ENCODE measurements around the gene DIP2C.
"Not testable (repeated sequence)": the region's sequence is repeated elsewhere in the genome, so short reads cannot be mapped to it uniquely, and the experiment has no call there.

DIP2C gene

DNA sequence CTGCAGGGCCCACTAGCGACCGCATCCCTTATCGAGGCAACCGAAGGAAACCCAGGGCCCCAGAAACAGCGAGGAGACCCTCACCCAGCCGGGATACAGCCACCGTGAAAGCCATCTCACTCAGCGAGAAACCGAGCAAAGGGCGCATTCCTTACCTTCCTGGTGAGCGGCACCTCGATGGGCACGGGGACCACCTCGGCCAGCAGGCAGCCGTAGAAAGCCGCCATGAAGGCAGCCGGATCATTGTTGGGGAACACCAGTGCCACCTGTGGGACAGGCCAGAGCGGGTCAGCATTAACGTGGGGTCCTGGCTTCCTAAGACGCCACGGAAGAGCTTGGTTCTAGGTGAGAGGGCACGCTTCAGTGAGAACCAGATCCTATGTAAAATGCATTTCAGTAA lies 290.5 kb downstream of the DIP2C start:
- DNase-seq (ENCODE audit: low spot score), result no peak
- TF ChIP-seq, protein P1, sequence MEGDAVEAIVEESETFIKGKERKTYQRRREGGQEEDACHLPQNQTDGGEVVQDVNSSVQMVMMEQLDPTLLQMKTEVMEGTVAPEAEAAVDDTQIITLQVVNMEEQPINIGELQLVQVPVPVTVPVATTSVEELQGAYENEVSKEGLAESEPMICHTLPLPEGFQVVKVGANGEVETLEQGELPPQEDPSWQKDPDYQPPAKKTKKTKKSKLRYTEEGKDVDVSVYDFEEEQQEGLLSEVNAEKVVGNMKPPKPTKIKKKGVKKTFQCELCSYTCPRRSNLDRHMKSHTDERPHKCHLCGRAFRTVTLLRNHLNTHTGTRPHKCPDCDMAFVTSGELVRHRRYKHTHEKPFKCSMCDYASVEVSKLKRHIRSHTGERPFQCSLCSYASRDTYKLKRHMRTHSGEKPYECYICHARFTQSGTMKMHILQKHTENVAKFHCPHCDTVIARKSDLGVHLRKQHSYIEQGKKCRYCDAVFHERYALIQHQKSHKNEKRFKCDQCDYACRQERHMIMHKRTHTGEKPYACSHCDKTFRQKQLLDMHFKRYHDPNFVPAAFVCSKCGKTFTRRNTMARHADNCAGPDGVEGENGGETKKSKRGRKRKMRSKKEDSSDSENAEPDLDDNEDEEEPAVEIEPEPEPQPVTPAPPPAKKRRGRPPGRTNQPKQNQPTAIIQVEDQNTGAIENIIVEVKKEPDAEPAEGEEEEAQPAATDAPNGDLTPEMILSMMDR (IDR thresholded peaks at IDR 0.05; ENCODE audit: extremely low read depth, insufficient read depth, missing control alignments), result no peak
- in situ Hi-C loops (cut with MboI; ENCODE audit: low pct_unique_long_range_greater_than_20kb, low sequenced_read_pairs, unreplicated experiment), result no loop called here

- no peak for DNase-seq (ENCODE audit: low spot score)
- in situ Hi-C loops (cut with MboI; ENCODE audit: low pct_unique_long_range_greater_than_20kb, low sequenced_read_pairs, unreplicated experiment), result no loop called here
- TF ChIP-seq, protein P1 (IDR thresholded peaks at IDR 0.05; ENCODE audit: extremely low read depth, insufficient read depth, missing control alignments), result no peak
Measured at GRCh38 chr10:397321-398068, 292.0 kb downstream of the DIP2C start.

DNA sequence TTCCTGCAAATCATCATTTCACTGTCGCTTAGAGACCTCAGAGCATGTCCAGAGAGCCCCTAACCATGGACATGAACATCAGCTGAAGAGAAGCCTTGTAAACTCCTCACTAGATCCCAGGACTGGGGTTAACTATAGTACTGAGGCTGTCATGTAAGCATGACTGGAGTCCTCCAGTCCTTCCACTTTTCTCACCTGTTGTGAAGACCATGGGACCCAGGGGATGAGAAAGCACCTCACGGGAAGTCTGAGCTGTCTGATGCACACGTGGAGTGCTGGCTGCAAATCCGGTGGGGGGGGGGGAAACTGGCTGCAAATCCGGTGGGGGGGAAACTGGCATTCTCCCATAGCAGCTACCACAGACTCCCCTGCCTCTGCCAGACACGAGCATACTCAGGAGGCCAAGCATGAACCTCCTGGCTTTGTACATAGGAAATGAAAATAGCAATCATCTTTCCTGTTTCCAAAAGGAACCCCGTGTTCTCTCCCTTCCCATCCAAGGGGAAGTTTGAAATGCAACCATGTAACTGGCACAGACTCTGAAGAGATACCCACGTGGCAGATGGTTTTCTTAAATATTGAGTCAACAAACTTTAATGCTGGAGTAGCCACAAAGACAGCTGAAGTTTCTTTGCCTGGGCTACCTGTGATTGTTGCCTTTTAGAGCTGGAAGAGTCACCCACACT lies 292.8 kb downstream of the DIP2C start:
- TF ChIP-seq, protein P1 (IDR thresholded peaks at IDR 0.05; ENCODE audit: extremely low read depth, insufficient read depth, missing control alignments), result no peak
- DNase-seq (ENCODE audit: low spot score), result no peak
- in situ Hi-C loops (cut with MboI; ENCODE audit: low pct_unique_long_range_greater_than_20kb, low sequenced_read_pairs, unreplicated experiment), result no loop called here

DNA sequence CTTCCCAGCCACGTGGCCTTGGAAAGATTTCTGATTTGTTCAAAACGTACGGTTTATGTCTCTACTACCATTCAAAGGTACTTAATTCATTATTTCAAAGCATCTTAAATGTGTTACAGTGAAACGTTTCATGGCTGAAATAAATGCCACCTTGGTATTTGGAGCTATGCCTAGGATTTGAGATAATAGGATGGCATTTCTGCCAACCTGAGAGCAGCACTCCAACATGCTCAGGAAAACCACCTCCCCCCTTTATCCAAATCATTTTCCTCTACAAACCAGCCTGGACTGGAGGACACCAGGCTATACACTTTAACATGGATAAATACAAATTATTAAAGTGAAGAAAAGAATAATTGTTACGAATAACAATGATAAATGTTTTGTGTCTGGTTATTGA lies 293.4 kb downstream of the DIP2C start:
- DNase-seq (ENCODE audit: low spot score), result no peak
- in situ Hi-C loops (cut with MboI; ENCODE audit: low pct_unique_long_range_greater_than_20kb, low sequenced_read_pairs, unreplicated experiment), result no loop called here
- TF ChIP-seq, protein P1 (IDR thresholded peaks at IDR 0.05; ENCODE audit: extremely low read depth, insufficient read depth, missing control alignments), result no peak

GRCh38 chr10:395665-396064 lies 293.8 kb downstream of the DIP2C start:
- TF ChIP-seq, protein P1 (IDR thresholded peaks at IDR 0.05; ENCODE audit: extremely low read depth, insufficient read depth, missing control alignments), result no peak
- DNase-seq (ENCODE audit: low spot score), result no peak
- in situ Hi-C loops (cut with MboI; ENCODE audit: low pct_unique_long_range_greater_than_20kb, low sequenced_read_pairs, unreplicated experiment), result no loop called here

- DNase-seq (ENCODE audit: low spot score); in situ Hi-C loops (cut with MboI; ENCODE audit: low pct_unique_long_range_greater_than_20kb, low sequenced_read_pairs, unreplicated experiment): not testable (repeated sequence)
Measured at GRCh38 chr10:394439-395101, 294.9 kb downstream of the DIP2C start.
